SJCRH30 (cell line): ENCODE measurements around the gene GPR78. TPM values are rescaled to one million over a fixed set of nuclear protein-coding genes. Genes with fewer than 3 reads are reported as not detected.

Experiments
- DNase-seq, 2 experiments: peaks; one replicate each; pipeline ENCODE4 v3.0.0-alpha.2; 2015 to 2020
- H3K27ac ChIP-seq: fragments of 250-450 bp; sonication (Bioruptor Pico); 2 replicates; pipeline ENCODE4 v1.5.1; 2020; ENCODE audit warnings: mild to moderate bottlenecking, moderate library complexity
- H3K27me3 ChIP-seq: fragments of 250-450 bp; sonication (Bioruptor Pico); 2 replicates; pipeline ENCODE4 v1.5.1; 2020; ENCODE audit warnings: mild to moderate bottlenecking, moderate library complexity
- H3K36me3 ChIP-seq: fragments of 250-450 bp; sonication (Bioruptor Pico); 2 replicates; pipeline ENCODE4 v1.5.1; 2020; ENCODE audit warnings: mild to moderate bottlenecking, moderate library complexity
- H3K4me1 ChIP-seq: fragments of 250-450 bp; sonication (Bioruptor Pico); 2 replicates; pipeline ENCODE4 v1.5.1; 2020; ENCODE audit warnings: mild to moderate bottlenecking, moderate library complexity
- H3K4me3 ChIP-seq: fragments of 250-450 bp; sonication (Bioruptor Pico); 2 replicates; pipeline ENCODE4 v1.5.1; 2020; ENCODE audit warnings: mild to moderate bottlenecking, moderate library complexity
- H3K9me3 ChIP-seq: fragments of 250-450 bp; sonication (Bioruptor Pico); replicated peaks from 2 replicates; pipeline ENCODE4 v1.5.1; 2020; ENCODE audit warnings: mild to moderate bottlenecking, moderate library complexity
- total RNA-seq: library from RNA; depleted of rRNA; stranded (reverse); fragments of >200 nt; shearing (Covaris generic); gene quantifications from 2 replicates; pipeline ENCODE4 v1.2.3, GENCODE V29; 2014

The GPR78 gene
- total RNA-seq, 1 experiment from 2014 or later, result 3.5 TPM

DNA sequence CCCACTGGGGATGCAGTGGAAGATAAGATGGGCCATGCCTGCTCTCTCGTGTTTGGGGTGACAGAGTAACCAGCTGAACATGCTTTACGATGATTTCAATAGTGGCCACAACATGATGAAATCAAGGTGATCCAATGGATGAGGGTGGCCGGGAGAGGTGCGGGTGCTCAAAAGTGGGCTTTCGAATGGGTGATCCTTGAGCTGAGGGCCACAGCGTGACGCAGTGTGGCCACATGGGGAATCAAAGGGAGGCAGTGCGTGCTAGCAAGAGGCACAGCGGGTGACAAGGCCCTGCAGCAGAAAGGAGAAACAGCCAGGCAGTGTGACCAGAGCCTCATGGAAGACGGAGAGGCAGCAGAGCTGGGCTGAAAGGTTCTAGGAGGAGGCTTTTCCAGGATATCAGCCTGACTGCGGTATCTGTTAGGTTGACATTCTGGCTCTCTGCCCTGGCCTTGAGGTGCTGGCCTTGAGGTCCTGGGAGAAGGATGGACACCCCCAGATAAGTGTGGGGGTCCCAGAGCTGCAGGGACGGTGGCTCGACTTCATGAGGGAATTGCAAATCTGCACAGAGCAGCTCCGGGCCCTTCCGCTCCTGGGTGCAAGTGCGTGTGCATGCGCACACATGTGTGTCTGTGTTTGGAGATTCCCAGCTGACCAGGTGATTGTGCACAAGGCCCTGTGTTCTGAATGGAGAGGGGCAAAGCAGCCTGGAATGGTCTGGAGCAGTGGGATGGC lies 38.0 kb upstream of the GPR78 start:
- H3K9me3 ChIP-seq, result no peaks in the 10 kb centered on the region
- H3K27me3 ChIP-seq, result no peaks in the 10 kb centered on the region
- H3K4me1 ChIP-seq, result peaks cover 49% of the 10 kb centered on the region
- H3K36me3 ChIP-seq, result no peaks in the 10 kb centered on the region
- H3K27ac ChIP-seq, result no peak overlapping the region
- H3K4me3 ChIP-seq, result no peak overlapping the region
- no peak for DNase-seq

DNA sequence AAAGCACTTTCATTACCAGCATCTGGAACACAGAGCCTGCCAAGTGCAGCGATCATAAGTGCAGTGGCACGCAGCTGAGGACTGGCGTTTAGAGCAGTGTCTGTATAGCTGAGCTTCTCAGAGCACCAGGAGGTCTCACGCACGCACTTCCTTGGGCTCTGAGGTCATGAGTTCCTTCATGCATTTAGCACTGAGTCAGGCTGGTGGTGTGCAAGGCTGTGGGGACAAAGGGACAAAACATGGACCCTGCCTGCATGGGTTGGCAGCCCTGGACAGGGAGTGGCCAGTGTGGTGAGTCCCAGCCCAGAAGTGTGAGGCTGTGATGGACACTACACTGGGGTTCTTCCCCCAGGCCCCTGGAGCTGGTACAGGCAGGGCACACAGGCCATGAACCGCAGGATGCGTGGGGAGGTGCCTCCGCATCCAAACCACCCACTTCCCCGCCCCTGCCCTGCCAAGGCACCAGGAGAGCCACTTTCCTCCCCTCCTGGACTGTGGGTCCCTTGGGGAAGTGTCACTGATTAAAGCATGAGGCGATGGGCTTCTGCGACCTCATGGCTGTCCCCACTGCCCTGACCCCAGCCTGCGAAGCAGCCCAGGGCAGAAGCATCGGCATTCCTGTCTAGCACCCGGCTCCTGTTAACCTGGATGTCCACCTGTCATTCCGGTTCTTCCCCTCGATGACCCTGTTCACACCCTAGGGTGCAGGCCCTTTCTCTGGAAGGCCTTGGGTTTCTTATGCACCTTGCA lies 37.2 kb upstream of the GPR78 start:
- H3K27me3 ChIP-seq, result no peaks in the 10 kb centered on the region
- no peaks in the 10 kb centered on the region for H3K9me3 ChIP-seq
- H3K27ac ChIP-seq, result no peak overlapping the region
- no peak overlapping the region for H3K4me3 ChIP-seq
- DNase-seq, result no peak
- no peaks in the 10 kb centered on the region for H3K36me3 ChIP-seq
- H3K4me1 ChIP-seq, result peaks cover 53% of the 10 kb centered on the region

DNA sequence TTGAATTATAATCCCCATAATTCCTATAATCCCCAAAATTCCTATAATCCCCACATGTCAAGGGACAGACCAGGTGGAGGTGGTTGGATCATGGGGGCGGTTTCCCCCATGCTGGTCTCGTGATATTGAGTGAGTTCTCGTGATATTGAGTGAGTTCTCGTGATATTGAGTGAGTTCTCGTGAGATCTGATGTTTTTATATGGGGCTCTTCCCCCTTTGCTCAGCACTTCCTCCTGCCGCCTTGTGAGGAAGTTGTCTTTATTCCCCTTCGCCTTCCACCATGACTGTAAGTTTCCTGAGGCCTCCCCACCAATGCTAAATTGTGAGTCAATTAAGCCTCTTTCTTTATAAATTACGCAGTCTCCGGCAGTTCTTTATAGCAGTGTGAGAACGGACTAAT lies 36.6 kb upstream of the GPR78 start:
- Histone ChIP-seq H3K27ac (no peak overlapping the region), H3K9me3 (no peaks in the 10 kb centered on the region), H3K4me3 (no peak overlapping the region), H3K27me3 (no peaks in the 10 kb centered on the region), H3K4me1 (peaks cover 53% of the 10 kb centered on the region), H3K36me3 (no peaks in the 10 kb centered on the region)
- no peak for DNase-seq

DNA sequence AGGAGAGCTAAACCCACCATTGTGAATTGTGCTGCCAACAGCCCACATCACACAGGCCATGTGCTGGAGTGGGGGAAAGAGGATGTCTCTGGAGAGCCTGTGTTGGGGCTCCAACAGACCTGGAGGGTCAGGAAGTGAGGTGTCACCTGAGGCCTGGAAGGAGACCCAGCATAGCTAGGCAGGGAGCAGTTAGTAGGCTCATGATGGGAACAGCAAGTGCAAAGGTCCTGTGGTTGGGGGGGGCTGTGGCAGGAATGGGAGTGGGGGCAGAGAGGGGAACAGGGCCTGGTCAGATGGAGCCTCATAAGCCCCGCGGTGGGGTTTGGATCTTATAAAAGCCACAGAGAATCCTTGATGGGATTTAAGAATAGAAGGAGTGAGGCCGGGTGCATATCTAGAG lies 35.9 kb upstream of the GPR78 start:
- no peak for DNase-seq
- H3K4me1 ChIP-seq, result peaks cover 53% of the 10 kb centered on the region
- peak overlapping the region; percentile 78 for H3K27ac ChIP-seq
- H3K27me3 ChIP-seq, result no peaks in the 10 kb centered on the region
- H3K36me3 ChIP-seq, result no peaks in the 10 kb centered on the region
- no peak overlapping the region for H3K4me3 ChIP-seq
- H3K9me3 ChIP-seq, result no peaks in the 10 kb centered on the region

DNA sequence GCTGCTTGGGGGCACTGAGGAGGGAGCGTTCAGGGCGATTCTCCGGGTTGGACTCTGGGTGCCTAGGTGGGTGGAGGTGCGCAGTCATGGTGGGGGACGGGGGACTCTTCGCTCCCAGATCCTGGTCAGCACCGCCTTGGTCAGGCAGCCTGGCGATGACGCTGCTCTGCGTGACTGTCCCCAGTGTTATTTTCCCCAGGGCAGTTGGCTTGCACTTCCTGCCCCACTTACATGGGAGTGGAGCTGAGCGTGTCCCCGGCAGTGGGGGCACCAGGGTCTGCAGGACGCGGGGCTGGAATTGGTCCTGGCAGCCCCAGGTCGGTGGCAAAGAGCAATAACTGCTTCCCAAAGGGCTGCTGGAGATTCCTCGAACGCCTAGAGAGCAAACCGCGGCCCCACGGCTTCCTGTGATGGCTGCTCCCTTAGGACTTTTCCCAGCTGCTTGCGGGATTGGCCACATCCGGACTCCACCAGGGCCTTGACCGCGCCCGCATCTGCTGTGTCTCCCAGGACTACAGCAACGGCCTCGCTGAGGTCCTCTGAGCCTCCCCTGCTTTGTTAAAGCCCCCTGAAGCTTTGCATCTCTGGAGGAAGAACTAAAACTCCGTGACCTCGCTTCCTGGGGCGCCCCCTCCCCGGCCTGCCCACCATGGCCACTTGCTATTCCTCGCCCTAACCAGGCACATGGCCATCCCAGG lies 35.3 kb upstream of the GPR78 start:
- Histone ChIP-seq H3K9me3 (no peaks in the 10 kb centered on the region), H3K27ac (peak overlapping the region; percentile 78), H3K36me3 (no peaks in the 10 kb centered on the region), H3K4me1 (peaks cover 56% of the 10 kb centered on the region), H3K27me3 (no peaks in the 10 kb centered on the region), H3K4me3 (no peak overlapping the region)
- peak; percentile 97 to 98 for DNase-seq

DNA sequence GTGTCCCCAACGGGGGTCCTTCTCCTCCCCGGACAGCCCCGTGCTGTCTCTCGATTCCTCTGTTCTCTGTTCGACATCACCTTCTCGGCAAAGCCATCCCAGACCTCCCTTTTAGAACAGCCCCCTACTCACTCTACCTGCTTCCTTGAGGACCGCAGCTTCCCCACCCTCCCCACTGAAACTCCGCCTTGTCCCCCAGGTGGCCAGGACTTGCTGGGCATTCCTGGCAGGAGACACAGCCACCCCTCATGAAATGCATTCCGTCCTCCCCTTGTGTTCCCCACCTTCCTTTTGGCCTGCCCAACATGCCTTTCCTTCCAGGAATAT lies 34.8 kb upstream of the GPR78 start:
- Histone ChIP-seq H3K27ac (peak overlapping the region; percentile 78), H3K4me1 (peaks cover 56% of the 10 kb centered on the region), H3K27me3 (no peaks in the 10 kb centered on the region), H3K36me3 (no peaks in the 10 kb centered on the region), H3K9me3 (no peaks in the 10 kb centered on the region), H3K4me3 (no peak overlapping the region)
- DNase-seq, result no peak

DNA sequence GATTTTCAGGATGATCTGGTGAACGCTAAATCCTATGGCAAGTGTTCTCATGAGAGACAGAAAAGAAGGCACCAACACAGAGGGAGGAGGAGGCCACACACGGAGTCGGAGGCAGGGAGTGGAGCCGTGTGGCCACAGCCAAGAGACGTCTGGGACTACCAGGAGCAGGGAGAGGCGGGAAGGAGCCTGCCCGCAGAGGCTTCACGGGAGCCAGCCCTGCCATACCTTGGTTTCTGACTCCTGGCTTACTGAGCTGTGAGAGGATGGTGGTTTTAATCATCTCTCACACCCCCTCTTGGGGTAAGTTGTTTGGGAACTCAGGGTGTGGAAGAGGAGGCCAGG lies 33.5 kb upstream of the GPR78 start:
- Histone ChIP-seq H3K36me3 (no peaks in the 10 kb centered on the region), H3K27ac (no peak overlapping the region), H3K9me3 (no peaks in the 10 kb centered on the region), H3K4me3 (no peak overlapping the region), H3K27me3 (no peaks in the 10 kb centered on the region), H3K4me1 (peaks cover 56% of the 10 kb centered on the region)
- peak in 1 of 2 experiments; percentile 35 for DNase-seq

DNA sequence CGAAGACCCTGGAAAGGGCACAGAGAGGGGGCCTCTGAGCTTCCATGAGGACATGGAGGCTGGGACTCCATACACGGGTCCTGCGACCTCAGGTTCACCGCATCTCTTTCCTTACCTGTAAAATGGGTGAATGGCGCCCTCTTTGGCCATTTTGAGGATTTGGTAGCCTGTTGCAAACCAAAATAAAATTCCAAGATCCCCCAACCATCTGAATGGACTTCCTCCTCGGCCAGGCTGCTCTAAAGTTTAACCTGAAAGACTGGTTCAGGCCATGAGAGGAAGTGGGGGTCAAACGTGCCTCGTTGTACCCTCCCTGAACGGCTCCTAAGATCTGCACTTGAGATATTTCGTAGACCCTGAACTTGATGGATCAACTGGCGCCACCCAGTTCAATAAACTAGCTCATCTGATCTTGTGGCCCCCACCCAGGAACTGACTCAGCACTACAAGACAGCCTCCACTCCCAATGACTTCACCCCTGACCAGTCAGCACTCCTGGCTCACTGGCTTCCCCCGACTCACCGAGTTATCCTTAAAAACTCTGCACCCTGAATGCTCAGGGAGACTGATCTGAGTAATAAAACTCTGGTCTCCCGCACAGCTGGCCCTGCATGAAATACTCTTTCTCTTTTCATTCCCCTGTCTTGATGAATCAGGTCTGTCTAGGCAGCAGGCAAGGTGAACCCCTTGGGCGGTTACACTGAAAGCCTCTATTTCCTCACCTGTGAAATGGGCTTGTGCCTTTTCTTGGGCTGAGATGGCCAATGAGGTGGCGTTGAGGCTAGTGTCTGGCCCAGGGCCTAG lies 32.9 kb upstream of the GPR78 start:
- H3K27me3 ChIP-seq, result no peaks in the 10 kb centered on the region
- DNase-seq, result peak; percentile 44 to 73
- peaks cover 56% of the 10 kb centered on the region for H3K4me1 ChIP-seq
- no peaks in the 10 kb centered on the region for H3K36me3 ChIP-seq
- H3K27ac ChIP-seq, result no peak overlapping the region
- no peak overlapping the region for H3K4me3 ChIP-seq
- H3K9me3 ChIP-seq, result no peaks in the 10 kb centered on the region

DNA sequence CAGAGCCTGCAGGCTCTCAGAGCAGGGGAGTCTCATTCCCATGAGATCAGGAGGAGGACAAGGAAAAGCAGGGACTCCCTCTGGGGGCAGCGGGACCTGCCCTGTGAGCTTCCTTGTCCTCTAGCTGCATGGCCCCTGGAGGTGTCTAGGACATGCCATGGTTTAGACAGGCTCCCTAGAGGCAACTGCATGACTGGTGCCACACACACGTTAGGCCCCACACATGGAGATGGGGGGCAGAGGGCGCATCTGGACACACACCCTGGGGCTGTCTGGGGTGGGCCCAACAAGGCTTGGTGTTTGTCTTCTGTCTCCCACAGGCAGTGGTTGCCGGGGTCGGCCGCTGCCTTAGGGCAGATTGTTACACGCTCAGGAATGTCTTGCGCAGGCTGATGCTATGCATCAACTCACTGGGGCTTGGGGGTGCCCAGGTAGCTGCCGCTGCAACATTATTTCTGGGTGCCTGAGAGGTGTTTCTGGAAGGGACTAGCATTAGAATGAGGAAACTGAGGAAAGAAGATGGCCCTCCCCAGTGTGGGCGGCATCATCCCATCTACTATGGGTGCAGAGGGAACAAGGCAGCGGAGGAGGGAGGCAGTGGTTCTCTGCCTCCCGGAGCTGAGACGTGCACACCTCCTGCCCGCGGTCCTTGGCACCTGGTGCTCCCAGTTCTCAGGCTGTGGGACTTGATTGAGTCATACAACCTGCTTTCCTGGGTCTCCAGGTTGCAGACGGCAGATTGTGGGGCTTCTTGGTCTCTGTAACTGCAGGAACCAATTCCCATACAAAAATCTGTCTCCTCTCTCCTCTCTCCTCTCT lies 32.1 kb upstream of the GPR78 start:
- H3K4me1 ChIP-seq, result peaks cover 61% of the 10 kb centered on the region
- H3K27ac ChIP-seq, result no peak overlapping the region
- H3K36me3 ChIP-seq, result no peaks in the 10 kb centered on the region
- DNase-seq, result no peak
- H3K4me3 ChIP-seq, result no peak overlapping the region
- no peaks in the 10 kb centered on the region for H3K27me3 ChIP-seq
- no peaks in the 10 kb centered on the region for H3K9me3 ChIP-seq

DNA sequence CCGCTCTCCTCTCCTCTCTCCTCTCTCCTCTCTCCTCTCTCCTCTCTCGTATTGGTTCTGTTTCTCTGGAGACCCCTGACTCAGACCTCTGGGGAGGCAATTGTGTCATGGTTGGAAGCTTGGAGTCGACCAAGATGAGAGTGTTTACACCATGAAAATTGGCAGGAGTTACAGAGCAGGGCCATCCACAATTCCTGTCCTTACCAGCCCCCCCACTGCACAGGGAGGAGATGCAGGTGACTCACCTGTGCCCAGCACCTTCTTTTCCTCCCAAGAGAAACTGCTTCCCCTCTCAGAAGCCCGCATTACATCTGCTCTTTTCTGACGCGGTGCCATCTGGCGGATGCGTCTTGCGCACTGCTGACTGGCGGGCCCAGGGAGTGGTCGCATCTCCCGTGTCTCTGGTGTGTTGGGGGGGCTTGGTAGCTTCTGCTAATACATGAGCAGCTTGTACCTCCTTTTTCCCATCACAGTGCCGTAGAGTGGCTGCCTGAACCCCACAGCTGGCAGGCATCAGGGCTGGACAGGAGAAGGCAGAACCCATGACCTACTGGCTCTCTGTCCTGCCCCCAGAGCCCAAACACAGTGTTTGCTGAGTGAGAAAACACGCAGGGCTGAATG lies 31.4 kb upstream of the GPR78 start:
- peaks cover 62% of the 10 kb centered on the region for H3K4me1 ChIP-seq
- no peak overlapping the region for H3K27ac ChIP-seq
- no peak for DNase-seq
- H3K4me3 ChIP-seq, result no peak overlapping the region
- H3K27me3 ChIP-seq, result no peaks in the 10 kb centered on the region
- no peaks in the 10 kb centered on the region for H3K9me3 ChIP-seq
- H3K36me3 ChIP-seq, result no peaks in the 10 kb centered on the region

DNA sequence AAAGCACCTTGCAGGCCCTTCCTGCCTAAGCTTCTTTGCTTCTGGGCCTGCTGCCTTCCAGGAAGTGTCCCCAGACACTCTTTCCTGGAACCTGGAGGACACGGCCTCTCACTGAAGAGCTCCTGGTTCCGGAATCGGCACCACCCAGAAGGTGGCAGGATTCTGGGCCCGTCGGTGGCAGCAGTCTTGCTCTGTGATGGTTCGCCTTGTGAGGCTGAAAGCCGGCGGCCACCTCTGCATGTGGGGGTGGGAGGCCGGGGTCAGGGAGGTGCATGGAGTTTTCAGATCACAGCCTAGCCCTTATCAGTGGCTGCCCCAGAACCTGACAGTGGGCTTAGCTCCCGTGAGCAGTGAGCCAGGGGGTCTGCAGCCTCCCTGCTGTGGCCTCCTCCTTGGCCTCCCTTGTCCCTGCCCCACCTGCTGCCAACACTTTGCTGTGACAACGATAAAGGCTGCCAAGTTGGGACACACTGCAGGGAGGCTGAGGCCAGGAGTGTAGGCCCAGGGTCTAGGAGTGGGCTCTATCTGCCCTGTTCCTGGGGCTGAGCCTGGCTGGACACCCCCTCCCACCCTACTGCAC lies 30.8 kb upstream of the GPR78 start:
- no peaks in the 10 kb centered on the region for H3K9me3 ChIP-seq
- H3K27me3 ChIP-seq, result no peaks in the 10 kb centered on the region
- no peak overlapping the region for H3K27ac ChIP-seq
- no peak overlapping the region for H3K4me3 ChIP-seq
- peaks cover 62% of the 10 kb centered on the region for H3K4me1 ChIP-seq
- H3K36me3 ChIP-seq, result no peaks in the 10 kb centered on the region
- no peak for DNase-seq

DNA sequence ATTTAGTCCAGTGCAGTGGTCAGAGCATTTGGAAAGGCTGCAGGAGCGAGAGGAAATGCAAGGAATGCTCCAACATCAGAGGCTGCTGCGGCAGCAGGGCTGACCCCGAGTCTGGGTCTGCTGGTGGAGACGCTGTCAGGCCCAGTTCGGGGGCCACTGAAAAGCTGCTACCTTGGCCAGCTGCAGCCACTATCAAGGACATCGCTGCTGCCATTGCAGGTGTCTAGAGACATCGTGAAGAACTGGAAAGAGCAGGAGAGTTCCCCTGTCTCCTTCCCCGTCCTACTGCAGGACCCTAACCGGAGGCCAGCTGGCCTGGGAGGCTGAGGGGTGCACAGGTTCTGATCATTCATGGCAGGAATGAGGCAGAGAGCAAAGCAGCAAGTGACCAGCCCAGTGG lies 29.5 kb upstream of the GPR78 start:
- no peak for DNase-seq
- Histone ChIP-seq H3K4me3 (no peak overlapping the region), H3K9me3 (no peaks in the 10 kb centered on the region), H3K27ac (no peak overlapping the region), H3K27me3 (no peaks in the 10 kb centered on the region), H3K4me1 (peaks cover 58% of the 10 kb centered on the region), H3K36me3 (no peaks in the 10 kb centered on the region)

DNA sequence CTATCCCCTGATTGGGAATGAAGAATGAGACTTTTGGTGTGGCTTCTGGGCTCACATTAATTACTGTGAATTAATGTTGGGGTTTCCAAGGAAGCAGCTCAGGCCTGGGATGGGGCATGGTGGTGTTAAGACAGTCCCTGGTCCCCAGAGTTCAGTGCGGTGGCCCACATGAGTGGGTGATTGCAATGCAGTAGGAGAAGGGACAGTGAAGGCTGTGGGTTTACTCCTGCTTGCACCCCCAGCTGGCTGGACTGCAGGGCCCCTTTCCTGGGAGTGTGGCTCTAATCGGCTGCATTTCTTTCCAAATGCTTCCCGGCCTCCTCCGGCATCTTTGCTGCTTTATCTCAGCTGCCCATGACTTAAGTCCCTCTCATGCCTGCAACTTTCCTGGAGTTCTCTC lies 28.2 kb upstream of the GPR78 start:
- peaks cover 57% of the 10 kb centered on the region for H3K4me1 ChIP-seq
- no peak overlapping the region for H3K27ac ChIP-seq
- no peak for DNase-seq
- H3K27me3 ChIP-seq, result no peaks in the 10 kb centered on the region
- no peak overlapping the region for H3K4me3 ChIP-seq
- no peaks in the 10 kb centered on the region for H3K9me3 ChIP-seq
- no peaks in the 10 kb centered on the region for H3K36me3 ChIP-seq
